A673 (cell line): ENCODE data around the gene AJAP1. TPM values are rescaled to one million over a fixed set of nuclear protein-coding genes. Genes with fewer than 3 reads are reported as not detected.

ENCODE experiments used
- BruUV-seq: library from RNA; stranded (reverse); fragments of 400-500 nt; replicated peaks from 2 replicates; lab custom pipeline; 2021; lab: Mats Ljungman, UMichigan
- CTCF ChIA-PET: fragments of 300-600 bp; sonication (Branson Sonifier 250); formaldehyde crosslinking; loops from one replicate; lab custom pipeline; 2022; ENCODE audit warnings: antibody characterized with exemption; lab: Charles Lee
- POLR2A ChIA-PET: fragments of 300-600 bp; sonication (Branson Sonifier 250); formaldehyde crosslinking; loops from one replicate; lab custom pipeline; 2022; ENCODE audit warnings: antibody characterized with exemption; ENCODE audit not compliant: low non-redundant PET; lab: Charles Lee
- DNase-seq: peaks from one replicate; pipeline ENCODE4 v3.0.0-alpha.2; 2015; ENCODE audit warnings: low spot score
- H3K27ac ChIP-seq: fragments of 200-600 bp; sonication (generic); 2 replicates; pipeline ENCODE4 v1.5.1; 2016; ENCODE audit warnings: mixed run types, low read depth, mild to moderate bottlenecking, mixed read lengths, antibody characterized with exemption, low read length; ENCODE audit not compliant: poor library complexity, severe bottlenecking
- H3K27me3 ChIP-seq: fragments of 200-600 bp; sonication (generic); replicated peaks from 2 replicates; pipeline ENCODE4 v1.6.1; 2017; ENCODE audit warnings: mixed run types, low read depth, mild to moderate bottlenecking, mixed read lengths, antibody characterized with exemption, low read length; ENCODE audit not compliant: insufficient read depth, poor library complexity
- H3K36me3 ChIP-seq: fragments of 200-600 bp; sonication (generic); 2 replicates; pipeline ENCODE4 v1.6.1; 2016; ENCODE audit warnings: mixed run types, mild to moderate bottlenecking, mixed read lengths, antibody characterized with exemption, low read length; ENCODE audit not compliant: insufficient read depth, poor library complexity, severe bottlenecking
- H3K4me1 ChIP-seq: fragments of 200-600 bp; sonication (generic); 2 replicates; pipeline ENCODE4 v1.6.1; 2017; ENCODE audit warnings: mixed run types, mild to moderate bottlenecking, mixed read lengths, antibody characterized with exemption, low read length; ENCODE audit not compliant: insufficient read depth, poor library complexity, severe bottlenecking
- H3K4me3 ChIP-seq: fragments of 200-600 bp; sonication (generic); 2 replicates; pipeline ENCODE4 v1.5.1; 2016; ENCODE audit warnings: low read depth, mixed run types, mild to moderate bottlenecking, mixed read lengths, low read length; ENCODE audit not compliant: poor library complexity, severe bottlenecking
- H3K9me3 ChIP-seq: fragments of 200-600 bp; sonication (generic); 2 replicates; pipeline ENCODE4 v1.6.1; 2016; ENCODE audit warnings: mixed run types, low read depth, mild to moderate bottlenecking, mixed read lengths, antibody characterized with exemption, low read length; ENCODE audit not compliant: poor library complexity, severe bottlenecking
- EZH2 ChIP-seq: fragments of 200-600 bp; sonication (generic); IDR thresholded peaks from 2 replicates; pipeline ENCODE4 v1.6.1; 2017; ENCODE audit warnings: borderline replicate concordance, low read depth, mild to moderate bottlenecking, mixed read lengths, antibody characterized with exemption, low read length; ENCODE audit not compliant: poor library complexity, severe bottlenecking
- intact Hi-C: fragments of 100-400 bp; cut with micrococcal nuclease; formaldehyde crosslinking; loops from one replicate; pipeline ENCODE4 v1.10.0; 2022; ENCODE audit not compliant: unreplicated experiment
- total RNA-seq: library from RNA; stranded (reverse); gene quantifications from 2 replicates; pipeline ENCODE4 v1.2.3, GENCODE V29; 2021
- TF ChIP-seq, protein P1 (sequence below): fragments of 300-800, 200-600 bp; sonication (generic); conservative IDR thresholded peaks from 2 replicates; pipeline ENCODE4 v1.5.1; 2017; ENCODE audit warnings: low read depth, mild to moderate bottlenecking, antibody characterized with exemption, low read length, moderate library complexity, mixed read lengths

The AJAP1 gene
- total RNA-seq, 1 experiment from 2014 or later: not detected

- no peak overlapping the region for H3K4me3 ChIP-seq
- POLR2A ChIA-PET: no interaction called here
Observed at GRCh38 chr1:4657244-4657789, 2.9 kb downstream of the AJAP1 start.

DNA sequence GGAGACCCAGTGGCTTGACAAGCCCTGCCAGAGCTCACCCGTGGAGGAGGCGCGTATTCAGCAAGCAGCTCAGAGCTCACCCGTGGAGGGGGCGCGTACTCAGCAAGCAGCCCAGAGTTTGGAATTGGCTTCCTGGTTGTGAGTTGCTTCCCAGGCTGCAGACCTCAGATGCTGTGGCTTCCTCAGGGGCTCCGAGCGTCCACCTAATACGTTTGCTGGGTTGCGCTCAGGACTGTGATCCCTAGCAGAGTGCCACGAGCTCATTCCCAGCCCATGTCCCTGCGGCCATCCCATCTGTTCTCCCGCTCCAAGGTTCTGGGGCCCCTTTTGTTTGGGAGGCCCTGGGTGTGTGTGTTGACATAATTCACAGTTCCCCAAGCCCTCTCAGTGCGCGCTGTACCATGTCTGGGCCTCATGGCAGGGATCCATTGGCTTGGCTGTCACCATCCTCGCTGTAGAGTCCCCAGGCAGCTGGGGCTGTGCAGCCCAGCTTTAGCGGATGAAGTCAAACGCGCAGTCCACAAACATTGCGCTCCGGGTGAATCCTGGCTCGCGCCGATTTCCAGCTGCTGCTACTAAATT lies 3.6 kb downstream of the AJAP1 start:
- Histone ChIP-seq H3K27ac (no peak overlapping the region), H3K4me3 (no peak overlapping the region), H3K9me3 (no peaks in the 10 kb centered on the region), H3K27me3 (peaks cover 59% of the 10 kb centered on the region), H3K4me1 (no peaks in the 10 kb centered on the region), H3K36me3 (no peaks in the 10 kb centered on the region)
- peak; percentile 34 for TF ChIP-seq EZH2
- TF ChIP-seq, protein P1, sequence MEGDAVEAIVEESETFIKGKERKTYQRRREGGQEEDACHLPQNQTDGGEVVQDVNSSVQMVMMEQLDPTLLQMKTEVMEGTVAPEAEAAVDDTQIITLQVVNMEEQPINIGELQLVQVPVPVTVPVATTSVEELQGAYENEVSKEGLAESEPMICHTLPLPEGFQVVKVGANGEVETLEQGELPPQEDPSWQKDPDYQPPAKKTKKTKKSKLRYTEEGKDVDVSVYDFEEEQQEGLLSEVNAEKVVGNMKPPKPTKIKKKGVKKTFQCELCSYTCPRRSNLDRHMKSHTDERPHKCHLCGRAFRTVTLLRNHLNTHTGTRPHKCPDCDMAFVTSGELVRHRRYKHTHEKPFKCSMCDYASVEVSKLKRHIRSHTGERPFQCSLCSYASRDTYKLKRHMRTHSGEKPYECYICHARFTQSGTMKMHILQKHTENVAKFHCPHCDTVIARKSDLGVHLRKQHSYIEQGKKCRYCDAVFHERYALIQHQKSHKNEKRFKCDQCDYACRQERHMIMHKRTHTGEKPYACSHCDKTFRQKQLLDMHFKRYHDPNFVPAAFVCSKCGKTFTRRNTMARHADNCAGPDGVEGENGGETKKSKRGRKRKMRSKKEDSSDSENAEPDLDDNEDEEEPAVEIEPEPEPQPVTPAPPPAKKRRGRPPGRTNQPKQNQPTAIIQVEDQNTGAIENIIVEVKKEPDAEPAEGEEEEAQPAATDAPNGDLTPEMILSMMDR: no peak
- POLR2A ChIA-PET: no interaction called here
- CTCF ChIA-PET: no interaction called here
- intact Hi-C loops: no loop called here
- no peak for DNase-seq
- no TSS peak for BruUV-seq

More at GRCh38 chr1:4657244-4657789, 2.9 kb downstream of the AJAP1 start:
- intact Hi-C loops: no loop called here
- Histone ChIP-seq H3K27me3 (peaks cover 59% of the 10 kb centered on the region), H3K4me1 (no peaks in the 10 kb centered on the region), H3K9me3 (no peaks in the 10 kb centered on the region), H3K27ac (no peak overlapping the region), H3K36me3 (no peaks in the 10 kb centered on the region)
- DNase-seq: no peak
- no TSS peak for BruUV-seq
- CTCF ChIA-PET: no interaction called here
- TF ChIP-seq EZH2: no peak
- TF ChIP-seq, protein P1: no peak

GRCh38 chr1:4658643-4659628 lies 4.5 kb downstream of the AJAP1 start:
- H3K4me3 ChIP-seq: no peak overlapping the region
- DNase-seq: no peak
- intact Hi-C loops: no loop called here
- H3K27ac ChIP-seq: no peak overlapping the region
- peaks cover 50% of the 10 kb centered on the region for H3K27me3 ChIP-seq
- ChIA-PET CTCF (no interaction called here), POLR2A (no interaction called here)
- no peaks in the 10 kb centered on the region for H3K4me1 ChIP-seq
- no peaks in the 10 kb centered on the region for H3K36me3 ChIP-seq
- TF ChIP-seq, protein P1: no peak
- no peak for TF ChIP-seq EZH2
- H3K9me3 ChIP-seq: no peaks in the 10 kb centered on the region
- no TSS peak for BruUV-seq
